H9 (cell line): Measurements from ENCODE around the gene ZNF490. TPM values are rescaled to one million over a fixed set of nuclear protein-coding genes. Genes with fewer than 3 reads are reported as not detected.

Source experiments
- DNase-seq: peaks from one replicate; pipeline ENCODE4 v3.0.0-alpha.2; 2017
- H2AFZ ChIP-seq: one replicate; pipeline ENCODE4 v1.6.1; 2013; ENCODE audit warnings: mild to moderate bottlenecking, low read length, control low read depth, moderate library complexity
- H2AK5ac ChIP-seq: 2 replicates; pipeline ENCODE4 v1.6.1; 2013; ENCODE audit warnings: low read length, control low read depth, mixed read lengths; ENCODE audit not compliant: insufficient read length
- H2BK120ac ChIP-seq: one replicate; pipeline ENCODE4 v1.6.1; 2013; ENCODE audit warnings: low read depth, mild to moderate bottlenecking, low read length, control low read depth, inconsistent platforms; ENCODE audit not compliant: poor library complexity, severe bottlenecking
- H2BK12ac ChIP-seq: 2 replicates; pipeline ENCODE4 v1.6.1; 2013; ENCODE audit warnings: low read length, control low read depth, mixed read lengths, low read depth; ENCODE audit not compliant: insufficient read length
- H2BK15ac ChIP-seq: 2 replicates; pipeline ENCODE4 v1.6.1; 2013; ENCODE audit warnings: low read depth, low read length, control low read depth
- H2BK20ac ChIP-seq: one replicate; pipeline ENCODE4 v1.6.1; 2013; ENCODE audit warnings: low read depth, mild to moderate bottlenecking, low read length, control low read depth, inconsistent platforms; ENCODE audit not compliant: poor library complexity, severe bottlenecking
- H2BK5ac ChIP-seq: 2 replicates; pipeline ENCODE4 v1.6.1; 2013; ENCODE audit warnings: low read length, control low read depth, mixed read lengths; ENCODE audit not compliant: insufficient read length
- H3K14ac ChIP-seq: 2 replicates; pipeline ENCODE4 v1.6.1; 2013; ENCODE audit warnings: low read length, control low read depth; ENCODE audit not compliant: insufficient read depth
- H3K18ac ChIP-seq: 2 replicates; pipeline ENCODE4 v1.6.1; 2013; ENCODE audit warnings: low read depth, mild to moderate bottlenecking, mixed read lengths, low read length, control low read depth; ENCODE audit not compliant: insufficient read length
- H3K23ac ChIP-seq: 2 replicates; pipeline ENCODE4 v1.6.1; 2013; ENCODE audit warnings: low read length, control low read depth, mixed read lengths, low read depth; ENCODE audit not compliant: insufficient read length
- H3K23me2 ChIP-seq: 2 replicates; pipeline ENCODE4 v1.6.1; 2013; ENCODE audit warnings: low read depth, mild to moderate bottlenecking, mixed read lengths, low read length, control low read depth; ENCODE audit not compliant: insufficient read length, poor library complexity, severe bottlenecking
- H3K27ac ChIP-seq: 2 replicates; pipeline ENCODE4 v1.5.1; 2013; ENCODE audit warnings: low read length, control low read depth, mixed read lengths, low read depth; ENCODE audit not compliant: insufficient read length
- H3K27me3 ChIP-seq: 2 replicates; pipeline ENCODE4 v1.6.1; 2013; ENCODE audit warnings: low read length, control low read depth, inconsistent platforms; ENCODE audit not compliant: insufficient read depth
- H3K4ac ChIP-seq: 2 replicates; pipeline ENCODE4 v1.6.1; 2013; ENCODE audit warnings: low read depth, mild to moderate bottlenecking, control low read depth, inconsistent platforms, low read length, moderate library complexity
- H3K4me1 ChIP-seq: 2 replicates; pipeline ENCODE4 v1.6.1; 2013; ENCODE audit warnings: low read length, control low read depth, inconsistent platforms; ENCODE audit not compliant: insufficient read depth
- H3K4me2 ChIP-seq: 2 replicates; pipeline ENCODE4 v1.6.1; 2013; ENCODE audit warnings: low read length, control low read depth, mixed read lengths; ENCODE audit not compliant: insufficient read length, insufficient read depth
- H3K56ac ChIP-seq: 2 replicates; pipeline ENCODE4 v1.6.1; 2013; ENCODE audit warnings: low read depth, mild to moderate bottlenecking, mixed read lengths, low read length, control low read depth; ENCODE audit not compliant: insufficient read length
- H3K79me1 ChIP-seq: 2 replicates; pipeline ENCODE4 v1.6.1; 2013; ENCODE audit warnings: low read depth, mild to moderate bottlenecking, moderate library complexity, low read length, control low read depth, inconsistent platforms; ENCODE audit not compliant: insufficient read depth, poor library complexity, severe bottlenecking
- H3K79me2 ChIP-seq: 2 replicates; pipeline ENCODE4 v1.6.1; 2013; ENCODE audit warnings: low read length, control low read depth, inconsistent platforms; ENCODE audit not compliant: insufficient read depth
- H3K9ac ChIP-seq: 2 replicates; pipeline ENCODE4 v1.6.1; 2013; ENCODE audit warnings: low read length, control low read depth, mixed read lengths; ENCODE audit not compliant: insufficient read length; ENCODE audit errors: extremely low read depth
- H3K9me3 ChIP-seq: one replicate; pipeline ENCODE4 v1.6.1; 2013; ENCODE audit warnings: low read depth, low read length, inconsistent platforms; ENCODE audit not compliant: control insufficient read depth
- H3T11ph ChIP-seq: one replicate; pipeline ENCODE4 v1.6.1; 2013; ENCODE audit warnings: mild to moderate bottlenecking, low read length, control low read depth, inconsistent platforms
- H4K20me1 ChIP-seq: one replicate; pipeline ENCODE4 v1.6.1; 2013; ENCODE audit not compliant: control insufficient read depth, insufficient read length, insufficient read depth
- H4K5ac ChIP-seq: 2 replicates; pipeline ENCODE4 v1.6.1; 2013; ENCODE audit warnings: low read depth, mild to moderate bottlenecking, mixed read lengths, low read length, control low read depth; ENCODE audit not compliant: insufficient read length
- H4K8ac ChIP-seq: replicated peaks from 2 replicates; pipeline ENCODE4 v1.6.1; 2013; ENCODE audit warnings: low read length, control low read depth, mixed read lengths, low read depth; ENCODE audit not compliant: insufficient read length
- H4K91ac ChIP-seq: 2 replicates; pipeline ENCODE4 v1.6.1; 2013; ENCODE audit warnings: low read depth, mild to moderate bottlenecking, moderate library complexity, mixed read lengths, low read length, control low read depth; ENCODE audit not compliant: insufficient read length
- H3K27ac Mint-ChIP-seq, 3 experiments: 2 replicates in 2 of 3; 3 replicates in 1 of 3; pipeline ENCODE4 v1.8.0; 2020 to 2021; ENCODE audit warnings: mixed read lengths in 3 of 3, mild to moderate bottlenecking in 1 of 3, moderate library complexity in 1 of 3
- H3K27me3 Mint-ChIP-seq: 2 replicates; pipeline ENCODE4 v1.8.0; 2021; ENCODE audit warnings: low read depth, mild to moderate bottlenecking, moderate library complexity, mixed read lengths
- H3K36me3 Mint-ChIP-seq, 3 experiments: 2 replicates in 2 of 3; 3 replicates in 1 of 3; pipeline ENCODE4 v1.8.0; 2020 to 2021; ENCODE audit warnings: low read depth in 3 of 3, mixed read lengths in 3 of 3; ENCODE audit not compliant: insufficient read depth in 1 of 3
- H3K4me1 Mint-ChIP-seq, 2 experiments: 2 replicates each; pipeline ENCODE4 v1.8.0; 2020; ENCODE audit warnings: mixed read lengths in 2 of 2
- H3K4me3 Mint-ChIP-seq, 2 experiments: 2 replicates in 1 of 2; 3 replicates in 1 of 2; pipeline ENCODE4 v1.8.0; 2020 to 2021; ENCODE audit warnings: mild to moderate bottlenecking in 2 of 2, mixed read lengths in 2 of 2, moderate library complexity in 1 of 2
- H3K9me3 Mint-ChIP-seq, 2 experiments: 2 replicates in 1 of 2; 3 replicates in 1 of 2; pipeline ENCODE4 v1.8.0; 2020; ENCODE audit warnings: mild to moderate bottlenecking in 2 of 2, mixed read lengths in 2 of 2, moderate library complexity in 1 of 2
- WGBS: extraction: QIAGEN DNeasy Blood & Tissue Kit; methylation state at CpG from one replicate; pipeline ENCODE4 v1.1.7; 2013; ENCODE audit warnings: missing lambda C conversion rate, low lambda C conversion rate, mixed read lengths; ENCODE audit not compliant: insufficient read length; ENCODE audit errors: extremely low coverage; 5-methylcytosine and 5-hydroxymethylcytosine counted together
- total RNA-seq: library from RNA; stranded (reverse); gene quantifications from 2 replicates; pipeline ENCODE4 v1.2.1, GENCODE V29; 2021
- TF ChIP-seq, protein P1 (sequence below): fragments of 200-600 bp; sonication (generic); conservative IDR thresholded peaks from 3 replicates; pipeline ENCODE4 v1.8.0; 2021; ENCODE audit warnings: antibody characterized with exemption, mild to moderate bottlenecking

The ZNF490 gene
- total RNA-seq, 1 experiment from 2014 or later, result 10.1 TPM

DNA sequence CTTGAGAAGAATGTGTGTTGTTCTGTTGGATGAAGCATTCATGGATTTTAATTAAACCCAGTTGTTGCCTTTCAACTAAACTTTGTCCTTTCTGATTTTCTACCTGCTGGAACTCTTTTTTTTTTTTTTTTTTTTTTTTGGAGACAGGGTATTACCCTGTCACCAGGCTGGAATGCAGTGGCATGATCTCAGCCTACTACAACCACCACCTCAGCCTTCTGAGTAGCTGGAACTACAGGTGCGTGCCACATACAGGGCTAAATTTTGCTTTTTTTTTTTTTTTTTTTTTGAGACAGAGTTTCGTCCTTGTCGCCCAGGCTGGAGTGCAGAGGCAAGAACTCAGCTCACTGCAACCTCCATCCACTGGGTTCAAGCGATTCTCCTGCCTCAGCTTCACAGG, 7.0 kb upstream of the ZNF490 start:
- Histone ChIP-seq H4K91ac (no peak overlapping the region), H3K4me2 (no peak overlapping the region), H3K79me1 (peaks cover 9% of the 10 kb centered on the region), H3K18ac (no peak overlapping the region), H2AFZ (no peak overlapping the region), H3K56ac (no peak overlapping the region), H3K23ac (no peak overlapping the region), H3K9ac (no peak overlapping the region), H3K79me2 (peaks cover 20% of the 10 kb centered on the region; the same call in 1 of the 2 replicates), H3K9me3 (no peaks in the 10 kb centered on the region), H3K4me1 (no peaks in the 10 kb centered on the region), H2BK5ac (no peak overlapping the region), H4K20me1 (no peaks in the 10 kb centered on the region), H2BK20ac (no peak overlapping the region), H4K8ac (no peak overlapping the region), H2BK15ac (no peak overlapping the region), H3T11ph (no peak overlapping the region), H3K4ac (no peak overlapping the region), H3K14ac (no peak overlapping the region), H2BK12ac (no peak overlapping the region), H2AK5ac (no peak overlapping the region), H4K5ac (no peak overlapping the region), H3K27ac (no peak overlapping the region), H3K23me2 (no peaks in the 10 kb centered on the region), H2BK120ac (no peak overlapping the region), H3K27me3 (no peaks in the 10 kb centered on the region)
- DNase-seq, result no peak
- WGBS, result no CpG with 5 or more reads among the region's 4 CpGs
- TF ChIP-seq, protein P1, sequence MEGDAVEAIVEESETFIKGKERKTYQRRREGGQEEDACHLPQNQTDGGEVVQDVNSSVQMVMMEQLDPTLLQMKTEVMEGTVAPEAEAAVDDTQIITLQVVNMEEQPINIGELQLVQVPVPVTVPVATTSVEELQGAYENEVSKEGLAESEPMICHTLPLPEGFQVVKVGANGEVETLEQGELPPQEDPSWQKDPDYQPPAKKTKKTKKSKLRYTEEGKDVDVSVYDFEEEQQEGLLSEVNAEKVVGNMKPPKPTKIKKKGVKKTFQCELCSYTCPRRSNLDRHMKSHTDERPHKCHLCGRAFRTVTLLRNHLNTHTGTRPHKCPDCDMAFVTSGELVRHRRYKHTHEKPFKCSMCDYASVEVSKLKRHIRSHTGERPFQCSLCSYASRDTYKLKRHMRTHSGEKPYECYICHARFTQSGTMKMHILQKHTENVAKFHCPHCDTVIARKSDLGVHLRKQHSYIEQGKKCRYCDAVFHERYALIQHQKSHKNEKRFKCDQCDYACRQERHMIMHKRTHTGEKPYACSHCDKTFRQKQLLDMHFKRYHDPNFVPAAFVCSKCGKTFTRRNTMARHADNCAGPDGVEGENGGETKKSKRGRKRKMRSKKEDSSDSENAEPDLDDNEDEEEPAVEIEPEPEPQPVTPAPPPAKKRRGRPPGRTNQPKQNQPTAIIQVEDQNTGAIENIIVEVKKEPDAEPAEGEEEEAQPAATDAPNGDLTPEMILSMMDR, result no peak
- peaks cover 47 to 50% (median 47%) of the 10 kb centered on the region in 3 experiments for H3K36me3 Mint-ChIP-seq
- H3K4me1 Mint-ChIP-seq, result 0 out of 4 replicates have a peak, but pooled peaks cover 0 to 3% of the 10 kb centered on the region in 2 experiments
- H3K9me3 Mint-ChIP-seq, result peaks cover 10 to 25% of the 10 kb centered on the region in 2 experiments; a peak in 4 of 5 replicates
- H3K27me3 Mint-ChIP-seq, result no peaks in the 10 kb centered on the region
- H3K4me3 Mint-ChIP-seq, result no peak overlapping the region
- H3K27ac Mint-ChIP-seq, result no peak overlapping the region
